ENCODE results near the gene BMP8B. TPM values are rescaled to one million over a fixed set of nuclear protein-coding genes. Genes with fewer than 3 reads are reported as not detected.

BMP8B gene
- total and polyA plus RNA-seq, 2 experiments from 2014 or later: 3.1 to 7.6 TPM

DNA sequence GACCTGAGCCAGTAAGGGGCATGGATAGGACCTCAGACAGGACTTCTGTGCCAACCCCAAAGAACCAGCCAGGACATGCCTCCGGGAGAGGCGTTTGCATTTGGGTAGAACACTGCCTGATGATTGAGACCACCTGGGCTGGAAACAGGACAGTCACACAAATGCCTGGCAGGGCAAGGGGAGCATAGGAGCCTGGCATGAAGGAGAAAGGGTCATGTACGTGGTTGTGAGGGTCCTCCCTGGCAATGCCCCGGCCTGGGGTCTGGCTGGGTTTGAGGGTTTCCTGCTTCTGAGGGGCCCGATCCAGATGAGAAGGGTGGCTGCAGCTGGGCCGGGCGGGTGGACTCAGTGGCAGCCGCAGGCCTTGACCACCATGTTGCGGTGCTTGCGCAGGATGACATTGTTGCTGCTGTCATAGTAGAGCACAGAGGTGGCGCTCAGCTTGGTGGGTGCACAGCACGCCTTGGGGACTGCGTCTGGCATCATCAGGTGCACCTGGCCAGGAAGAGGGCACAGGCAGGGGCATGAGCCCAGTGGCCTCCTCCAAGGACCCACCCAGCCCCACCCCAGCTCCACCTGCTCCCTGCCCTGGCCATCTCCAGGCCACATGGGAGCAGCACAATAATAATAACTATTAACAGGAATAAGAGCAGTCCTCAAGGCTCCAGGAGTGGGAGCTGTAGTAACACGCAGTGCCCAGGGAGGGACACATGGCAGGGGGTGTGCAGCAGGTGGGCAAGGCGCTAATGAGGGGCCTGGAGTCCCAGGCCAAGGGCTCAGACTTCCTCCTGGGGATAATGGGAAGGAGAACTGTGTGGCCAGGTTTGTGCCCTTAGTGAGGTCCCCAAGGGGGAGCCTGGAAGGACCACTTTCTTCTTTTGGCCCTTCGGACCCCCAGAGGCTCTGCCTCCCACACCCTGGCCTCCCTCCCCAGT, 28.3 kb downstream of the BMP8B start:
- WGBS (ENCODE audit: low lambda C conversion rate, missing lambda C conversion rate): 90% methylated on average over 16 of the region's 16 CpGs
- H3K36me3 ChIP-seq (replicated peaks; ENCODE audit: insufficient read depth, low read depth): no peaks in the 10 kb centered on the region
- H3K4me3 ChIP-seq: no peak overlapping the region

GRCh38 chr1:39759436-39759726, 29.3 kb downstream of the BMP8B start:
- H3K4me2 ChIP-seq: no peak overlapping the region
- no peak for DNase-seq (ENCODE audit: low spot score)
- H3K79me2 ChIP-seq: no peaks in the 10 kb centered on the region
- no peaks in the 10 kb centered on the region for H3K36me3 ChIP-seq (replicated peaks; ENCODE audit: insufficient read depth, low read depth)
- H3K9me2 ChIP-seq (replicated peaks; ENCODE audit: insufficient read depth): no peaks in the 10 kb centered on the region
- H4K20me1 ChIP-seq (ENCODE audit: insufficient read depth, poor library complexity, severe bottlenecking): no peaks in the 10 kb centered on the region
- no peak overlapping the region for H2AFZ ChIP-seq
- H3K27ac ChIP-seq: no peak overlapping the region
- no peaks in the 10 kb centered on the region for H3K9me3 ChIP-seq (ENCODE audit: low read depth)
- no peaks in the 10 kb centered on the region for H3K4me1 ChIP-seq (ENCODE audit: insufficient read depth)
- H3K27me3 ChIP-seq: no peaks in the 10 kb centered on the region
- no peak overlapping the region for H3K4me3 ChIP-seq
- TF ChIP-seq EZH2phosphoT487 (IDR thresholded peaks at IDR 0.05; ENCODE audit: low read depth, severe bottlenecking, unreplicated experiment) (no peak), EZH2 (IDR thresholded peaks at IDR 0.05; ENCODE audit: borderline replicate concordance) (no peak)
- TF ChIP-seq, protein P1, sequence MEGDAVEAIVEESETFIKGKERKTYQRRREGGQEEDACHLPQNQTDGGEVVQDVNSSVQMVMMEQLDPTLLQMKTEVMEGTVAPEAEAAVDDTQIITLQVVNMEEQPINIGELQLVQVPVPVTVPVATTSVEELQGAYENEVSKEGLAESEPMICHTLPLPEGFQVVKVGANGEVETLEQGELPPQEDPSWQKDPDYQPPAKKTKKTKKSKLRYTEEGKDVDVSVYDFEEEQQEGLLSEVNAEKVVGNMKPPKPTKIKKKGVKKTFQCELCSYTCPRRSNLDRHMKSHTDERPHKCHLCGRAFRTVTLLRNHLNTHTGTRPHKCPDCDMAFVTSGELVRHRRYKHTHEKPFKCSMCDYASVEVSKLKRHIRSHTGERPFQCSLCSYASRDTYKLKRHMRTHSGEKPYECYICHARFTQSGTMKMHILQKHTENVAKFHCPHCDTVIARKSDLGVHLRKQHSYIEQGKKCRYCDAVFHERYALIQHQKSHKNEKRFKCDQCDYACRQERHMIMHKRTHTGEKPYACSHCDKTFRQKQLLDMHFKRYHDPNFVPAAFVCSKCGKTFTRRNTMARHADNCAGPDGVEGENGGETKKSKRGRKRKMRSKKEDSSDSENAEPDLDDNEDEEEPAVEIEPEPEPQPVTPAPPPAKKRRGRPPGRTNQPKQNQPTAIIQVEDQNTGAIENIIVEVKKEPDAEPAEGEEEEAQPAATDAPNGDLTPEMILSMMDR (IDR thresholded peaks at IDR 0.05; ENCODE audit: poor library complexity): no peak

More for the DNA sequence above, 28.3 kb downstream of the BMP8B start:
- H2AFZ ChIP-seq: no peak overlapping the region
- no peaks in the 10 kb centered on the region for H3K9me2 ChIP-seq (replicated peaks; ENCODE audit: insufficient read depth)
- no peak for DNase-seq (ENCODE audit: low spot score)
- no peaks in the 10 kb centered on the region for H3K27me3 ChIP-seq
- no peak overlapping the region for H3K4me2 ChIP-seq
- no peaks in the 10 kb centered on the region for H4K20me1 ChIP-seq (ENCODE audit: insufficient read depth, poor library complexity, severe bottlenecking)
- no peaks in the 10 kb centered on the region for H3K4me1 ChIP-seq (ENCODE audit: insufficient read depth)
- no peaks in the 10 kb centered on the region for H3K9me3 ChIP-seq (ENCODE audit: low read depth)
- no peaks in the 10 kb centered on the region for H3K79me2 ChIP-seq
- TF ChIP-seq, protein P1 (IDR thresholded peaks at IDR 0.05; ENCODE audit: poor library complexity): no peak
- no peak for TF ChIP-seq EZH2phosphoT487 (IDR thresholded peaks at IDR 0.05; ENCODE audit: low read depth, severe bottlenecking, unreplicated experiment)
- TF ChIP-seq EZH2 (IDR thresholded peaks at IDR 0.05; ENCODE audit: borderline replicate concordance): no peak
- H3K27ac ChIP-seq: no peak overlapping the region

- TF ChIP-seq, protein P1 (IDR thresholded peaks at IDR 0.05; ENCODE audit: poor library complexity): no peak
- TF ChIP-seq EZH2 (IDR thresholded peaks at IDR 0.05; ENCODE audit: borderline replicate concordance): no peak
- TF ChIP-seq EZH2phosphoT487 (IDR thresholded peaks at IDR 0.05; ENCODE audit: low read depth, severe bottlenecking, unreplicated experiment): no peak
- Histone ChIP-seq H3K4me2 (no peak overlapping the region), H3K4me1 (ENCODE audit: insufficient read depth) (no peaks in the 10 kb centered on the region), H3K79me2 (no peaks in the 10 kb centered on the region), H3K27ac (no peak overlapping the region), H3K4me3 (no peak overlapping the region), H3K9me3 (ENCODE audit: low read depth) (no peaks in the 10 kb centered on the region), H3K9me2 (replicated peaks; ENCODE audit: insufficient read depth) (no peaks in the 10 kb centered on the region), H2AFZ (no peak overlapping the region), H3K27me3 (no peaks in the 10 kb centered on the region), H3K36me3 (replicated peaks; ENCODE audit: insufficient read depth, low read depth) (no peaks in the 10 kb centered on the region), H4K20me1 (ENCODE audit: insufficient read depth, poor library complexity, severe bottlenecking) (no peaks in the 10 kb centered on the region)
- WGBS (ENCODE audit: low lambda C conversion rate, missing lambda C conversion rate): 79% methylated on average over 16 of the region's 16 CpGs
- DNase-seq (ENCODE audit: low spot score): no peak
Observed at GRCh38 chr1:39758556-39759435, 29.9 kb downstream of the BMP8B start.

Data from hepatocyte (in vitro differentiated cells).